Smooth muscle cell (in vitro differentiated cells): ENCODE results near the gene TSPAN18. TPM values are rescaled to one million over a fixed set of nuclear protein-coding genes. Genes with fewer than 3 reads are reported as not detected.

Source experiments
- DNase-seq: peaks from one replicate; lab custom pipeline; 2025; ENCODE audit not compliant: unreplicated experiment; lab: John Stamatoyannopoulos, UW
- H2AFZ ChIP-seq: fragments of 200-600 bp; sonication (generic); 2 replicates; pipeline ENCODE4 v1.6.0; 2016; ENCODE audit warnings: antibody characterized with exemption, low read depth, mild to moderate bottlenecking
- H3F3A ChIP-seq: fragments of 200-600 bp; sonication (generic); 2 replicates; pipeline ENCODE4 v1.6.0; 2017; ENCODE audit warnings: antibody characterized with exemption, low read depth
- H3K27ac ChIP-seq: fragments of 200-600 bp; sonication (generic); 2 replicates; pipeline ENCODE4 v1.5.1; 2016; ENCODE audit warnings: low read depth, mild to moderate bottlenecking
- H3K27me3 ChIP-seq: fragments of 200-600 bp; sonication (generic); 2 replicates; pipeline ENCODE4 v1.6.1; 2016; ENCODE audit warnings: low read depth, mild to moderate bottlenecking
- H3K36me3 ChIP-seq: fragments of 200-600 bp; sonication (generic); 2 replicates; pipeline ENCODE4 v1.5.1; 2016; ENCODE audit warnings: low read depth
- H3K4me1 ChIP-seq: fragments of 200-600 bp; sonication (generic); 2 replicates; pipeline ENCODE4 v1.5.1; 2016; ENCODE audit warnings: low read depth
- H3K4me2 ChIP-seq: fragments of 200-600 bp; sonication (generic); 2 replicates; pipeline ENCODE4 v1.6.0; 2016; ENCODE audit warnings: mild to moderate bottlenecking
- H3K4me3 ChIP-seq: fragments of 200-600 bp; sonication (generic); 2 replicates; pipeline ENCODE4 v1.5.1; 2016; ENCODE audit warnings: mild to moderate bottlenecking
- H3K79me2 ChIP-seq: fragments of 200-600 bp; sonication (generic); 2 replicates; pipeline ENCODE4 v1.6.0; 2016; ENCODE audit warnings: low read depth, mild to moderate bottlenecking
- H3K9ac ChIP-seq: fragments of 200-600 bp; sonication (generic); 2 replicates; pipeline ENCODE4 v1.6.0; 2016; ENCODE audit warnings: low read depth
- H3K9me3 ChIP-seq: fragments of 200-600 bp; sonication (generic); replicated peaks from 2 replicates; pipeline ENCODE4 v1.5.1; 2016; ENCODE audit warnings: low read depth
- H4K20me1 ChIP-seq: fragments of 200-600 bp; sonication (generic); 2 replicates; pipeline ENCODE4 v1.6.0; 2016; ENCODE audit warnings: low read depth
- CTCF ChIP-seq: fragments of 200-600 bp; sonication (generic); IDR thresholded peaks from 2 replicates; pipeline ENCODE4 v1.5.1; 2017; ENCODE audit warnings: borderline replicate concordance, mild to moderate bottlenecking, antibody characterized with exemption; ENCODE audit not compliant: insufficient read depth, poor library complexity, severe bottlenecking
- WGBS: methylation state at CpG from one replicate; pipeline ENCODE4 v1.1.7; 2016; ENCODE audit warnings: low lambda C conversion rate; 5-methylcytosine and 5-hydroxymethylcytosine counted together
- polyA plus RNA-seq: library from polyadenylated mRNA; unstranded; fragments of >200 nt; fragmentation: Nextera tagmentation; extraction: Ambion mirVana; gene quantifications from 2 replicates; pipeline ENCODE4 v1.2.1, GENCODE V29; 2016
- total RNA-seq: library from RNA; depleted of rRNA; stranded (reverse); fragments of >200 nt; gene quantifications from 2 replicates; pipeline ENCODE4 v1.2.3, GENCODE V29; 2014

The TSPAN18 gene
- total and polyA plus RNA-seq, 2 experiments from 2014 or later: 3.4 to 15.3 TPM

GRCh38 chr11:44906649-44907048 lies 179.9 kb downstream of the TSPAN18 start:
- Histone ChIP-seq H3K27me3 (no peaks in the 10 kb centered on the region), H3F3A (no peaks in the 10 kb centered on the region), H4K20me1 (no peaks in the 10 kb centered on the region), H3K27ac (no peak overlapping the region), H3K79me2 (no peaks in the 10 kb centered on the region), H2AFZ (no peak overlapping the region), H3K9ac (no peak overlapping the region), H3K4me1 (peaks cover 3% of the 10 kb centered on the region), H3K4me3 (no peak overlapping the region), H3K9me3 (no peaks in the 10 kb centered on the region), H3K4me2 (no peak overlapping the region), H3K36me3 (no peaks in the 10 kb centered on the region)
- no peak for TF ChIP-seq CTCF
- 74% methylated on average over 5 of the region's 5 CpGs for WGBS
- DNase-seq: no peak

DNA sequence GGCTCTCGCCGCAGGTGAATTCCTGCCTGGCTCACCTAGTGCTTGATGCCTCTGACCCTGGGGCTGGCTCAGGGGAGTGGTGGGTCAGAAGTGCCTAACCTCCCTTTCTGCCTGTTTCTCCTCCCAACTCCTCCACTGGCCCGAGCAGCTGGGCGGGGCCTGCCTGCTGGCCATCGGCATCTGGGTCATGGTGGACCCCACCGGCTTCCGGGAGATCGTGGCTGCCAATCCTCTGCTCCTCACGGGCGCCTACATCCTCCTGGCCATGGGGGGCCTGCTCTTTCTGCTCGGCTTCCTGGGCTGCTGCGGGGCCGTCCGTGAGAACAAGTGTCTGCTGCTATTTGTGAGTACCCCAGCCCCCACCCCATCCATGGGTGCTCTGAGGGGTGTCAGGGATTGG lies 182.8 kb downstream of the TSPAN18 start:
- no peaks in the 10 kb centered on the region for H3F3A ChIP-seq
- H3K9ac ChIP-seq: no peak overlapping the region
- H3K79me2 ChIP-seq: no peaks in the 10 kb centered on the region
- no peaks in the 10 kb centered on the region for H3K27me3 ChIP-seq
- H3K36me3 ChIP-seq: no peaks in the 10 kb centered on the region
- no peak overlapping the region for H3K27ac ChIP-seq
- no peak for TF ChIP-seq CTCF
- 95% methylated on average over 14 of the region's 14 CpGs for WGBS
- no peaks in the 10 kb centered on the region for H4K20me1 ChIP-seq
- H3K9me3 ChIP-seq: no peaks in the 10 kb centered on the region
- peaks cover 10% of the 10 kb centered on the region for H3K4me1 ChIP-seq
- no peak overlapping the region for H2AFZ ChIP-seq
- H3K4me3 ChIP-seq: no peak overlapping the region
- no peak for DNase-seq
- H3K4me2 ChIP-seq: no peak overlapping the region

DNA sequence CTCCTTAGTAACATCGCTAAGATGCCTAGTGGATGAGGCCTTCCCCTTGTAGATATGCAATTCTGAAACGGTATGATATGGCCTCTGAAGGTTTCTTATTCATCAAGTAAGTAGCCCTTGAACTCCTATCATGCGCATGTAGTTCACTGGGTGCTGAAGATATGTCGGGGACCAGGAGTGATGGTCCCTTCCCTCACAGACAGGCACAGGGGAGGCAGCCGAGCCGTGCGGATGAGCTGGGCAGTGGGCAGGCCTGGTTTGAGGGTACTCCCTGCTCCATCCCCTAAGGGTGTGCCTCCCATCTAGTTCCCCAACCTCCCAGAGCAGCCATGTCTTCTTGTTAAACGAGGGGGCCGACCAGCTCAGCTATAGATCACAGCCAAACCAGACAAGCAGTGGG lies 183.8 kb downstream of the TSPAN18 start:
- Histone ChIP-seq H3K79me2 (no peaks in the 10 kb centered on the region), H3K27ac (no peak overlapping the region), H3K27me3 (no peaks in the 10 kb centered on the region), H3K9ac (no peak overlapping the region), H3K36me3 (no peaks in the 10 kb centered on the region), H3K4me2 (no peak overlapping the region), H3K9me3 (no peaks in the 10 kb centered on the region), H3K4me1 (peaks cover 10% of the 10 kb centered on the region), H3F3A (no peaks in the 10 kb centered on the region), H3K4me3 (no peak overlapping the region), H4K20me1 (no peaks in the 10 kb centered on the region), H2AFZ (no peak overlapping the region)
- 93% methylated on average over 9 of the region's 9 CpGs for WGBS
- no peak for DNase-seq
- no peak for TF ChIP-seq CTCF

DNA sequence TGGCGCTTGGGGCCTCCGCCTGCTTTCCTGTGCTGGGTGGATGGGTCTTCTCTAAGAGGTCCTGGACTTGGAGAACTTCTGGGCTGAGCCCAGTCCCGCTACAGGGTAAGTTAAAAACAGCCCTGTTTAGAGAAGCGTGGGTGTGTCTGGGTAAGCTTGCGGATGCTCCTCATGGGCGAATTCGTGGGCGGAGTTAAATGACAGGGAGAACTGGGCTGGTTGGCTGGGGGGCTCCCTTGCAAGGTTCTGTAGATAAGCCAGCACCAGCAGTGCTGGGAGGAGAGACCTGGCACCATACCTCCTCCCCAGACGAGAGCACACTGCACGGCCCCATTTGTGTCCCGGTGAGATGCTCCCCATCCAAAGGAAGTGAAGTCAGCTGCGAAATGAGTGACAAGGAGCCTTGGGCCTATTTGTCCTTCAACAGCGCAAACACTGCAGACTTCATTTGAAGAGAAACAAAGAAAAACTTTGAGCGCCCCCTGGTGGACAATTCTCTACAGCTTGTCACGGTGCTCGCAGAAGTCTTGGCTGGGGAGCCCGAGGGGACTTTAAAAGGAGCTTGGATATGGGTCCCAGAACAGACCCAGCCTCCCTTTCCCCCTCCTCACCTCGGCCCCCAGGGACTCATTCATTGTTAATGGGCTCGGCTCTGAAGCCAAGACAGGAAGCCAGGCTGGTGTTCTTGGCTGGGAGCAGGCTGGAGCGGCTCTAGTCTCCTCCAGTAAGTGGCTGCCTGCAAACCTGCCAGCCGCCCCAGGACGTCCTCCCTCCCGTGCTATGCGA lies 184.5 kb downstream of the TSPAN18 start:
- no peaks in the 10 kb centered on the region for H3K9me3 ChIP-seq
- no peak overlapping the region for H3K9ac ChIP-seq
- no peaks in the 10 kb centered on the region for H4K20me1 ChIP-seq
- no peak overlapping the region for H3K27ac ChIP-seq
- WGBS: 29% methylated on average over 24 of the region's 24 CpGs
- H3K4me3 ChIP-seq: no peak overlapping the region
- H2AFZ ChIP-seq: no peak overlapping the region
- H3F3A ChIP-seq: no peaks in the 10 kb centered on the region
- peaks cover 10% of the 10 kb centered on the region for H3K4me1 ChIP-seq
- TF ChIP-seq CTCF: peak; percentile 91
- no peaks in the 10 kb centered on the region for H3K27me3 ChIP-seq
- H3K79me2 ChIP-seq: no peaks in the 10 kb centered on the region
- no peaks in the 10 kb centered on the region for H3K36me3 ChIP-seq
- peak; percentile 63 for DNase-seq
- peak overlapping the region; percentile 82 for H3K4me2 ChIP-seq
